K562 (cell line): ENCODE results near the gene NIPAL1. TPM values are rescaled to one million over a fixed set of nuclear protein-coding genes. Genes with fewer than 3 reads are reported as not detected.

Experiments used
- ATAC-seq: fragments of 200-7000 bp; cut with Tn5 transposase; 3 replicates; pipeline ENCODE4 v1.9.1; 2020; ENCODE audit warnings: moderate library complexity
- BruUV-seq: library from RNA; stranded (reverse); fragments of 400-500 nt; replicated peaks from 2 replicates; lab custom pipeline; 2021; lab: Mats Ljungman, UMichigan
- CTCF ChIA-PET: fragments of 300-600 bp; formaldehyde crosslinking; extraction: SDS; loops from one replicate; lab custom pipeline; 2021; ENCODE audit warnings: low intra/inter-chr PET ratio; lab: Yijun Ruan, JAX
- POLR2A ChIA-PET: fragments of 300-600, 350-650 bp; sonication (Branson Sonifier 250); formaldehyde crosslinking; extraction: SDS; loops from one replicate; lab custom pipeline; 2021; ENCODE audit warnings: antibody characterized with exemption, inconsistent platforms; lab: Yijun Ruan, JAX
- DNase-seq, 4 experiments: peaks; one replicate each; pipeline versions ENCODE4 v3.0.0 to v3.0.0-alpha.2; 2011 to 2018; ENCODE audit warnings: low spot score in 3 of 4, mixed read lengths in 3 of 4; ENCODE audit errors: extremely low read depth in 1 of 4
- FAIRE-seq: peaks from 2 replicates; lab custom pipeline; 2011; peaks lifted over from hg19 to GRCh38; lab: Jason Lieb, UNC
- H2AFZ ChIP-seq: 2 replicates; pipeline ENCODE4 v1.6.0; 2011; ENCODE audit warnings: low read depth, low read length, control low read depth, inconsistent platforms
- H3K27ac ChIP-seq: fragments of 200-600 bp; 3 replicates; pipeline ENCODE4 v1.8.0; 2011; ENCODE audit warnings: low read depth, mild to moderate bottlenecking, control low read depth, inconsistent platforms, low read length, moderate library complexity, mixed read lengths; ENCODE audit errors: extremely low read depth
- H3K27me3 ChIP-seq, 2 experiments: fragments of 300-600 bp in 1 of 2; 2 replicates in 1 of 2; 3 replicates in 1 of 2; pipeline versions ENCODE4 v1.6.0 to v1.8.0; 2011; ENCODE audit warnings: inconsistent platforms in 2 of 2, low read length in 2 of 2, mild to moderate bottlenecking in 1 of 2, mixed read lengths in 1 of 2, moderate library complexity in 1 of 2; ENCODE audit not compliant: control insufficient read depth in 2 of 2, insufficient read depth in 2 of 2
- H3K36me3 ChIP-seq: fragments of 300-600 bp; 3 replicates; pipeline ENCODE4 v1.8.0; 2011; ENCODE audit warnings: mild to moderate bottlenecking, low read length, inconsistent platforms; ENCODE audit not compliant: control insufficient read depth, insufficient read depth
- H3K4me1 ChIP-seq, 2 experiments: fragments of 200-600 bp in 1 of 2; replicated peaks in 1 of 2; 2 replicates in 1 of 2; 3 replicates in 1 of 2; pipeline versions ENCODE4 v1.5.1 to v1.8.0; 2011; ENCODE audit warnings: inconsistent platforms in 2 of 2, low read length in 2 of 2, mild to moderate bottlenecking in 1 of 2, mixed read lengths in 1 of 2, moderate library complexity in 1 of 2; ENCODE audit not compliant: control insufficient read depth in 2 of 2, insufficient read depth in 2 of 2
- H3K4me2 ChIP-seq: 2 replicates; pipeline ENCODE4 v1.6.1; 2011; ENCODE audit warnings: low read length, control low read depth, inconsistent platforms, mixed read lengths; ENCODE audit not compliant: insufficient read depth
- H3K4me3 ChIP-seq: fragments of 200-600 bp; sonication (generic), shearing (Covaris generic); 2 replicates; pipeline ENCODE4 v1.5.1; 2016; ENCODE audit warnings: control low read depth, inconsistent platforms
- H3K79me2 ChIP-seq: fragments of 200-600 bp; 3 replicates; pipeline ENCODE4 v1.8.0; 2011; ENCODE audit warnings: low read length, inconsistent platforms; ENCODE audit not compliant: control insufficient read depth, insufficient read depth
- H3K9ac ChIP-seq, 2 experiments: 2 replicates each; pipeline versions ENCODE4 v1.6.0 to v1.6.1; 2011; ENCODE audit warnings: low read depth in 2 of 2, low read length in 2 of 2, control low read depth in 1 of 2, inconsistent platforms in 1 of 2, mild to moderate bottlenecking in 1 of 2, mixed read lengths in 1 of 2; ENCODE audit not compliant: insufficient read depth in 1 of 2
- H3K9me1 ChIP-seq: one replicate; pipeline ENCODE4 v1.6.0; 2011; ENCODE audit warnings: inconsistent platforms, mild to moderate bottlenecking, low read length, moderate library complexity; ENCODE audit not compliant: control insufficient read depth, insufficient read depth
- H3K9me3 ChIP-seq: replicated peaks from 2 replicates; pipeline ENCODE4 v1.5.1; 2011; ENCODE audit warnings: low read depth, low read length, inconsistent platforms; ENCODE audit not compliant: control insufficient read depth, insufficient read depth
- H4K20me1 ChIP-seq: replicated peaks from 2 replicates; pipeline ENCODE4 v1.6.1; 2011; ENCODE audit warnings: low read length, inconsistent platforms, mixed read lengths; ENCODE audit not compliant: control insufficient read depth, insufficient read depth
- CREB3L1 ChIP-seq: fragments of 450-650 bp; IDR thresholded peaks from 2 replicates; pipeline ENCODE4 v1.6.1; 2014; ENCODE audit warnings: low read depth, mild to moderate bottlenecking, moderate library complexity, borderline replicate concordance
- CXXC5 ChIP-seq: fragments of 250-450 bp; sonication (Bioruptor Pico); IDR thresholded peaks from 2 replicates; pipeline ENCODE4 v1.8.0; 2022; ENCODE audit warnings: inconsistent platforms, mild to moderate bottlenecking, moderate library complexity
- HMGN3 ChIP-seq: IDR thresholded peaks from 2 replicates; pipeline ENCODE4 v1.6.1; 2011; ENCODE audit warnings: borderline replicate concordance, low read depth, mild to moderate bottlenecking, mixed read lengths, low read length; ENCODE audit not compliant: insufficient read length; ENCODE audit errors: extremely low read depth
- MECOM ChIP-seq: fragments of 250-450 bp; sonication (Bioruptor Pico); IDR thresholded peaks from 2 replicates; pipeline ENCODE4 v1.8.0; 2022; ENCODE audit warnings: inconsistent platforms
- MEF2A ChIP-seq: IDR thresholded peaks from 2 replicates; pipeline ENCODE4 v1.6.1; 2011; ENCODE audit warnings: low read depth, mild to moderate bottlenecking, low read length, moderate library complexity; ENCODE audit not compliant: control insufficient read depth
- NFRKB ChIP-seq: fragments of 450-650 bp; IDR thresholded peaks from 2 replicates; pipeline ENCODE4 v1.6.1; 2016; ENCODE audit warnings: low read depth
- NR2F6 ChIP-seq: fragments of 450-650 bp; formaldehyde crosslinking; IDR thresholded peaks from 2 replicates; pipeline ENCODE4 v1.4.0; 2020; ENCODE audit warnings: mild to moderate bottlenecking
- POLR2H ChIP-seq: IDR thresholded peaks from 2 replicates; pipeline ENCODE4 v1.6.1; 2016; ENCODE audit warnings: missing genetic modification characterization, low read depth, mild to moderate bottlenecking, control low read depth, missing compliant biosample characterization, moderate library complexity
- RBFOX2 ChIP-seq: fragments of 200-400 bp; formaldehyde crosslinking; IDR thresholded peaks from 2 replicates; pipeline ENCODE4 v1.6.1; 2017; ENCODE audit warnings: low read depth, mild to moderate bottlenecking, low read length, moderate library complexity
- RBM22 ChIP-seq: fragments of 200-400 bp; formaldehyde crosslinking; IDR thresholded peaks from 2 replicates; pipeline ENCODE4 v1.6.1; 2018; ENCODE audit warnings: low read length, low read depth; ENCODE audit not compliant: poor library complexity, severe bottlenecking
- SIN3B ChIP-seq: fragments of 450-650 bp; IDR thresholded peaks from 2 replicates; pipeline ENCODE4 v1.6.1; 2017; ENCODE audit warnings: low read depth, mild to moderate bottlenecking, moderate library complexity
- TGIF2 ChIP-seq: sonication (generic); formaldehyde crosslinking; IDR thresholded peaks from 2 replicates; pipeline ENCODE4 v1.8.1; 2022; ENCODE audit warnings: mild to moderate bottlenecking, missing genetic modification reagents, moderate library complexity
- ZBTB17 ChIP-seq: fragments of 450-650 bp; formaldehyde crosslinking; IDR thresholded peaks from 2 replicates; pipeline ENCODE4 v1.4.0; 2020; ENCODE audit warnings: mild to moderate bottlenecking
- ZNF239 ChIP-seq: fragments of 250-450 bp; sonication (Bioruptor Pico); IDR thresholded peaks from 2 replicates; pipeline ENCODE4 v1.4.0; 2020; ENCODE audit warnings: mild to moderate bottlenecking
- WGBS: fragments of 100-300 bp; shearing (Covaris generic); methylation state at CpG from one replicate; pipeline ENCODE4 v1.1.6; 2016; ENCODE audit warnings: low coverage, mixed read lengths; ENCODE audit not compliant: insufficient coverage; ENCODE audit errors: missing lambda C conversion rate; 5-methylcytosine and 5-hydroxymethylcytosine counted together
- in situ Hi-C: fragments of 300-500 bp; cut with MboI; formaldehyde crosslinking; loops from 4 replicates; pipeline ENCODE4 v1.15.0; 2018; ENCODE audit warnings: inconsistent platforms, mixed read lengths
- intact Hi-C: fragments of 100-400 bp; cut with micrococcal nuclease; formaldehyde crosslinking; loops from 2 replicates; pipeline ENCODE4 v1.14.2; 2022
- polyA plus RNA-seq, 8 experiments: library from polyadenylated mRNA; depleted of rRNA in 4 of 8; stranded (reverse) in 5 of 8; unstranded in 3 of 8; fragments of >200 nt; fragmentation: Nextera tagmentation in 2 of 8; fragmentation: Illumina TruSeq in 1 of 8; extraction: Ambion mirVana in 2 of 8; extraction: Trizol in 1 of 8; gene quantifications; 2 replicates each; pipeline versions ENCODE4 v1.2.1 to v1.2.3, GENCODE V29; 2011 to 2014; ENCODE audit warnings: inconsistent platforms in 1 of 8, missing spikeins in 1 of 8
- total RNA-seq, 7 experiments: library from RNA; depleted of rRNA in 6 of 7; stranded (reverse); fragments of >200 nt in 6 of 7; fragmentation: Illumina TruSeq in 2 of 7; extraction: Trizol in 2 of 7; gene quantifications; 2 replicates each; pipeline versions ENCODE4 v1.2.1 to v1.2.3, GENCODE V29; 2011 to 2021; ENCODE audit warnings: low replicate concordance in 1 of 7
- TF ChIP-seq, protein P1 (sequence below): fragments of 450-650 bp; IDR thresholded peaks from 2 replicates; pipeline ENCODE4 v1.6.1; 2016; ENCODE audit warnings: missing biosample characterization, missing genetic modification characterization
- TF ChIP-seq, protein P2 (sequence below): fragments of 250-450 bp; sonication (Bioruptor Pico); IDR thresholded peaks from 2 replicates; pipeline ENCODE4 v1.4.0; 2020
- TF ChIP-seq, protein P3 (sequence below), 2 experiments: fragments of 450-650 bp in 1 of 2; sonication (generic) in 1 of 2; formaldehyde crosslinking; conservative IDR thresholded peaks; 2 replicates each; pipeline versions ENCODE4 v1.4.0 to v1.8.1; 2020 to 2022; ENCODE audit warnings: mild to moderate bottlenecking in 1 of 2, missing genetic modification reagents in 1 of 2

NIPAL1 gene
- total and polyA plus RNA-seq, 9 of the 15 experiments (the other 6 are each of a cell fraction or from before 2014, with no cell fraction given) = 0.03 to 0.43 (median 0.25) TPM

- no peak overlapping the region for H3K4me2 ChIP-seq
- no peak overlapping the region for H2AFZ ChIP-seq
- H4K20me1 ChIP-seq = no peaks in the 10 kb centered on the region
- POLR2A ChIA-PET = interaction anchor here (0.8 kb wide), 1 partner anchor 45 kb away, joined by 3 read pairs; no protein-coding TSS in a partner anchor
- WGBS = 3% methylated on average over 2 of the region's 2 CpGs
- no peaks in the 10 kb centered on the region for H3K9me3 ChIP-seq
- H3K79me2 ChIP-seq = no peaks in the 10 kb centered on the region
- H3K27me3 ChIP-seq = peaks cover 12 to 22% of the 10 kb centered on the region in 2 experiments; a peak in 4 of 5 replicates
- no TSS peak for BruUV-seq
- H3K9me1 ChIP-seq = no peaks in the 10 kb centered on the region
- intact Hi-C loops = loop anchor here (5.0 kb wide), 1 partner anchor 44 kb away; no protein-coding TSS in a partner anchor
- H3K27ac ChIP-seq = no peak overlapping the region
- no peak overlapping the region for H3K9ac ChIP-seq
- H3K4me1 ChIP-seq = no peaks in the 10 kb centered on the region
- CTCF ChIA-PET = no interaction called here
- FAIRE-seq (no peak), DNase-seq (no peak), ATAC-seq (no peak)
- no peaks in the 10 kb centered on the region for H3K36me3 ChIP-seq
- H3K4me3 ChIP-seq = no peak overlapping the region
- in situ Hi-C loops = no loop called here
- TF ChIP-seq NFRKB (no peak), RBFOX2 (no peak), SIN3B (no peak), POLR2H (tag) (no peak), MEF2A (no peak), CXXC5 (CRISPR knock-in tag) (no peak), TGIF2 (CRISPR knock-in tag) (no peak), RBM22 (no peak), ZNF239 (no peak), NR2F6 (CRISPR knock-in tag) (no peak), CREB3L1 (no peak), ZBTB17 (CRISPR knock-in tag) (no peak), MECOM (CRISPR knock-in tag) (no peak), HMGN3 (no peak)
- TF ChIP-seq, protein P1, sequence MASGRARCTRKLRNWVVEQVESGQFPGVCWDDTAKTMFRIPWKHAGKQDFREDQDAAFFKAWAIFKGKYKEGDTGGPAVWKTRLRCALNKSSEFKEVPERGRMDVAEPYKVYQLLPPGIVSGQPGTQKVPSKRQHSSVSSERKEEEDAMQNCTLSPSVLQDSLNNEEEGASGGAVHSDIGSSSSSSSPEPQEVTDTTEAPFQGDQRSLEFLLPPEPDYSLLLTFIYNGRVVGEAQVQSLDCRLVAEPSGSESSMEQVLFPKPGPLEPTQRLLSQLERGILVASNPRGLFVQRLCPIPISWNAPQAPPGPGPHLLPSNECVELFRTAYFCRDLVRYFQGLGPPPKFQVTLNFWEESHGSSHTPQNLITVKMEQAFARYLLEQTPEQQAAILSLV (tag) = no peak
- TF ChIP-seq, protein P2, sequence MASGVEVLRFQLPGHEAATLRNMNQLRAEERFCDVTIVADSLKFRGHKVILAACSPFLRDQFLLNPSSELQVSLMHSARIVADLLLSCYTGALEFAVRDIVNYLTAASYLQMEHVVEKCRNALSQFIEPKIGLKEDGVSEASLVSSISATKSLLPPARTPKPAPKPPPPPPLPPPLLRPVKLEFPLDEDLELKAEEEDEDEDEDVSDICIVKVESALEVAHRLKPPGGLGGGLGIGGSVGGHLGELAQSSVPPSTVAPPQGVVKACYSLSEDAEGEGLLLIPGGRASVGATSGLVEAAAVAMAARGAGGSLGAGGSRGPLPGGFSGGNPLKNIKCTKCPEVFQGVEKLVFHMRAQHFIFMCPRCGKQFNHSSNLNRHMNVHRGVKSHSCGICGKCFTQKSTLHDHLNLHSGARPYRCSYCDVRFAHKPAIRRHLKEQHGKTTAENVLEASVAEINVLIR = no peak
- TF ChIP-seq, protein P3, sequence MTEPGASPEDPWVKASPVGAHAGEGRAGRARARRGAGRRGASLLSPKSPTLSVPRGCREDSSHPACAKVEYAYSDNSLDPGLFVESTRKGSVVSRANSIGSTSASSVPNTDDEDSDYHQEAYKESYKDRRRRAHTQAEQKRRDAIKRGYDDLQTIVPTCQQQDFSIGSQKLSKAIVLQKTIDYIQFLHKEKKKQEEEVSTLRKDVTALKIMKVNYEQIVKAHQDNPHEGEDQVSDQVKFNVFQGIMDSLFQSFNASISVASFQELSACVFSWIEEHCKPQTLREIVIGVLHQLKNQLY (CRISPR knock-in tag; conservative IDR thresholded peaks at IDR 0.05) = no peak
Measured at GRCh38 chr4:48043504-48043903, 26.9 kb downstream of the NIPAL1 start.
